Stimulated activated CD4-positive, alpha-beta T cell treated with anti-CD3 and anti-CD28 coated beads, Interleukin-1b, Interleukin-23, amount 100 ng/mL, for 48 hours (primary cell): ENCODE measurements around the gene GRM1.

ENCODE experiments used
- DNase-seq: peaks from one replicate; pipeline ENCODE4 v3.0.0-alpha.2; 2020

The GRM1 gene

GRCh38 chr6:146028851-146029572, at the start of gene GRM1:
TSS of gene GRM1 (plus strand) at chr6:146029062. CDS start at chr6:146029518, 456 bp downstream.
- DNase-seq, result no peak

DNA sequence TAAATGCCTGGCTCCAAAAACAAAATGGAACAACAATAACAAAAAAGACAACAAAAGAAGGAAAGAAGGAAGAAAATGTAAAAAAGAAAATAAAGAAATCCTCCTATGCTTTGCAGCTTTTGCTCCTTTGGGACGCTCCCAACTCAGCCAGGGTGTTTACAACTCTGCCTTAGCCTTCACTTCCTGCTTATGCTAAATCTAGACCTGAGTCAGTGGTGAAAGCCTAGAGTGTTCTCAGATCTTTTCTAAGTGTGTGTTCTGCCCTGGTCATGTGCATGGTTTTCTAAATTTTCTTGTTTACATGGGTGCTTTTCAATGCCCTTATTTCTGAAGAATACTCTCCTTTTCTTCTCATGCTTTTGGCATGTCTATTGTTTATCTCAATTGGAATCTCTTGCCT, 19.5 kb upstream of the GRM1 start:
- no peak for DNase-seq

GRCh38 chr6:146014233-146014632, 14.6 kb upstream of the GRM1 start:
- no peak for DNase-seq

GRCh38 chr6:146017672-146018071, 11.2 kb upstream of the GRM1 start:
- no peak for DNase-seq

DNA sequence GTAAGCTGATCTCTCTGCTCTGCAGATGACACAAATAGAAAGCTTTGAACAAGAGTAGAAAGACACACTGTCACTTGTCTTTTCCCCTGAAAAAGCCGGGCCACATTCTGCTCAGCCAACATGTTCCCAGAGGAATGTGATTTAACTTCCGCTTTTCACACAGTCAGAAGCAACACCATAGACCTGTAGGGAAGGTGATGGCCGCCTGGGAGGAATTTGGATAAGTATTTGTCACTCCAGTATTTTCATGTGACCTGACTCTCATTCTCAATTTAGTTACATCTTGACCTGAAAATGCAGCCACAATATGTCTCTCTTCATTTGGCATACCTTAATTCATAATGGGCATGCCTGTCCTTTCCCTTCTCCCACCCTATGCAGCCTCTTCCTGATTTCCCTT, 2.0 kb upstream of the GRM1 start:
- no peak for DNase-seq

DNA sequence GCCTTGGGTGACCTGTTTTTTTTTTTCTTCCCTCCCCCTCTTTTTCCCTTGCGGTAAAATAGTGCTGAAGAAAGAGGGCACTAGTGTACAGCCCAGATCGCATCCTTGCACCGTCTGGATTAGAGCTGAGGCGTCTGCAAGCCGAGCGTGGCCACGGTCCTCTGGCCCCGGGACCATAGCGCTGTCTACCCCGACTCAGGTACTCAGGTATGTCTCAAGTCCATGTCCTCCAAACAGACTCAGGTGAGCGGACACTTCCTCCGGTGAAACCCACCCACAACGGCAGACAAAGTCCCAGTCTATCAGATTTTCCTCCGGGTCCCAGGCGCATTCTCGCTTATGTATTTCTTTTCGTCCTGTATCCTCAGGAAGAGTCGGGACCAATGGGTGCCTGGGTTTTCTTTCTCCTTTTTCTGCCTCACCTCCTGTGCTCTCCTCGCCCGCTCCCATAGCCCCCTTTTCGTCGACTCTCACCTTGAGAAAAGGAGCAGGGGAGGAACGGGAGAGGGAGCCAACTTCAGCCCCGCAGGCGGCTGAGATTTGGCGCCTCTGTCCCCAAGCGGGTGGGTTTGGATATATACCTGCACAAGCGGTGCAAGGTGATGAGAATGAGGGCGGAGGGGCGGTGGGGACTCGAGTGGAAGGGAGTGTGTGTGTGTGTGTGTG, 1.1 kb upstream of the GRM1 start:
- DNase-seq, result no peak

GRCh38 chr6:146028252-146028795, 538 bp upstream of the GRM1 start:
- DNase-seq, result peak; percentile 6

GRCh38 chr6:146029573-146030184, 817 bp downstream of the GRM1 start:
- DNase-seq, result no peak

DNA sequence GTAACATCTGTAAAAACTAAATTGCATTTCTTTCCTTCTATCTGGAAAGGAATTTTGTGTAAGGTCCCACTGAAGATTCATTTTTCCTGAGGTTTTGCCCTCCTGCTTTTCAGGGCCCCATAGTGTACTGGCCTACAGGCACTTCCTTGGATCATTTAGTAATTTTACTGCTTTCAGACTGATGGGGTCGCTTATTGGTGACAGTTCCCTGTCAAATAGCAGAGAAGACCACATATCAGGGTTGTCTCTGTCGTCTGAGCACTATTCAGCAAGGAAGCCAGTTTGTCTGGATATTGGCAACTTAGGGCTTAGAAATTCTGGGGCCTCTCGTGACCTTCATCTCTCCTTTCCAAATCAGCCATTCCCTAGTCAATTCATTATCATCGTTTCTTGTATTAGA, 3.5 kb downstream of the GRM1 start:
- no peak for DNase-seq

DNA sequence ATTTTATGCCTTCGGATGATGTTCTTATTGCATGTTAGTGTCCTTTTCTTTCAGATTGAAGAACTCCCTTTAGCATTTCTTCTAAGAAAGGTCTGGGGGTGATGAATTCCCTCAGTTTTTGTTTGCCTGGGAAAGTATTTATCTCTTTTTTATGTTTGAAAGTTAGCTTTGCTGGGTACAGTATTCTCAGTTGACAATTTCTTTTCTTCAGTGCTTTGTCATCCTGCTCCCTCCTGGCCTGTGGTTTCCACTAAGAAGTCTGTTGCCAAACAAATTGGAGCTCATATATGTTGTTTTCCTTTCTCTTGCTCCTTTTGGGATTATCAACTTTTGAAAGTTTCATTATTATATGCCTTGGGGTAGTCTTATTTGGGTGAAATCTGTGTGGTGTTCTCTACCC, 11.5 kb downstream of the GRM1 start:
- no peak for DNase-seq

GRCh38 chr6:146041282-146041681, 12.4 kb downstream of the GRM1 start:
- no peak for DNase-seq

GRCh38 chr6:146047371-146047770, 18.5 kb downstream of the GRM1 start:
- no peak for DNase-seq

- no peak for DNase-seq
These were observed 21.3 kb downstream of the GRM1 start for GRCh38 chr6:146050168-146050567.

GRCh38 chr6:146056506-146056905, 27.6 kb downstream of the GRM1 start:
- DNase-seq, result no peak

GRCh38 chr6:146065690-146066089, 36.8 kb downstream of the GRM1 start:
- DNase-seq, result no peak

GRCh38 chr6:146066506-146066905, 37.6 kb downstream of the GRM1 start:
- DNase-seq, result no peak

DNA sequence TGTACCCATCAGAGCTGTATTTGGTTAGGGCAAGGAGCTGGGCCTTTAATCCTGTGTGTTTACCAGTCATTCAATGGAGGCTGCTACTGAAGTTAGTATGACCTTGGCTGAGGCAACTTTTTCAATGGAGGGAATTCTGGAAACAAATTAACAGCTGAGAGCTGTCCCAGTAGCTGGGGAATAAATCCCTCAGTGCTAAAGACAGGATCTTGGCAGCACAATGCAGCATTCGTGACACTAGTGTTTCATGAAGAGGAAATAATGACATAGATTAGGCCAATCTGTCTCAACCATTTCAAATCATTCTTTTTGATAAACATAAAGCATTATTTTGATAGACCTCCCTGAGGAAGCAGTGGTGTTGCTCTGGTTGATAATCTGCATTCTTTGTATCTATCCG, 42.9 kb downstream of the GRM1 start:
- DNase-seq, result no peak

GRCh38 chr6:146077992-146078391, 49.1 kb downstream of the GRM1 start:
- DNase-seq, result no peak

DNA sequence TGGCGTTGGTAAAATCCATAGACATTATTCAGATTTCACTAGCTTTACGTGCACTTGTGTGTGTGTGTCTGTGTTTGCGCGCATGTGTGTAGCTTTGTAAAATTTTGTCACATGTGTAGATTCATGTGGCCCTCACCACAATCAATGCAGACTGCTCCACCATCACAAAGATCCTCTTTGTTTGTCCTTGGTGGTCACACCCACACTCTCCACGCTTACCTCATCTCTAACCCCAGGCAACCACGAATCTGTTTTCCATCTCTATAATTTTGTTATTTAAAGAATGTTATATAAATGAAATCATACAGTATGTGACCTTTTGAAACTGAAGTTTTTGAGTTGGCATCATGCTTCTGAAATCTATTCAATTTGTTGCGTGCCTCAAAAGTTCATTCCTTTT, 58.5 kb downstream of the GRM1 start:
- no peak for DNase-seq

DNA sequence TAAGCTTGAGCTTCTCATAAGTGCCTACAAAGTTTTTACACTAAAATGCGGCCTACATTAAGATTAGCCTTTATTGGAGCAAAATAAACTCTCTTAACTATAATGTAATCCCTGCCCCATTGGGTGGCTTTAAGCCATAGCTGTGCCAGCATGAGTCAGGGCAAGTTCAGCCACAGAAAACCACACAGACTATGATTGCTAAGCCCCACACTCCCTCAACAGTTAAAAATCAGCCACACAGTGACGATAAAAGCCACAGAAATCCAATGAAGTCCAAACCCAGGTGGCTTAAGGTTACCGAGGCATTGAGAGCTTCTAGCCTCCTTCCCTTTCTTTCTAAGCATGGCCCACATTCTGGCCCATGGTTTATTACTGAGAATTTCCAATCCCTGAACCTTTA, 61.6 kb downstream of the GRM1 start:
- no peak for DNase-seq

GRCh38 chr6:146092961-146093686, 64.3 kb downstream of the GRM1 start:
- DNase-seq, result no peak

GRCh38 chr6:146095481-146095880, 66.6 kb downstream of the GRM1 start:
- DNase-seq, result no peak

DNA sequence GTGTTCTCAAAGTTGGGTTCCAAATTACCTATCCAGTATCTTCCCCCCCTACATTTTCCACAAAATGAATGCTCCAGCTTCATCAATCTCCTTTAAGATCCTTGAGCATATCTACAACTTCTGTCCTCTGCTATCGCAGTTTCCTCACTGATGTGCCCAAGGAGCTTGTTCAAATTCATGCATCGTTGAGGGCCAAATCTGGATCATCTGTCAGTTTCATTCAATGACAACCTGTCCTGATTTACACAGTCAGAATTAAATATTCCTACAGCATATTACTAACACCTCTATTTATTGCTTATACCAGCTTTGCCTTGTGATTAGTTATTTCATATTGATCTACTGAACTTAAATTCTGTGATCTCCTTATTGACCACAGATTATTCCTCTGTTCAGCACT, 68.7 kb downstream of the GRM1 start:
- DNase-seq, result no peak
